ENCODE measurements around the gene SSH2.

DNA sequence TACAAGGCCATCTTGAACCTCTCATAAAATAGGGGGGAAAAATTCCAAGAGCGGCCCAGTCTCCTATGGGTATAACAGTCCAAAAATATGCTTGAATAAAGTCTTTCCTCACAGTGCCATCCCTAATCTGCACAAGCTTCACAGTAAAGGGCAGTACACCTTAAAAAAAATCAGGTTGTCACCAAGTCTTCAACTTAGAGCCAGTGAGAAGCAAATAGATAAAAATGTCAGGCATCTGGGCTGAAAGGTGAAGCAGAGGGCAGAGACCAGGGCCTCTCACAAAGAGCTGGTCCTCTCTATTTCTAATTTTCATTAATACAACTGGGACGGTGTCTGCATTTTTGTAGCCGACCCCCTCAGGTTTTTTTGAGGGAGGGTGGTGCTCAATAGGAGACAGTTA lies 82.9 kb downstream of the SSH2 start:
- TF ChIP-seq, protein P1, sequence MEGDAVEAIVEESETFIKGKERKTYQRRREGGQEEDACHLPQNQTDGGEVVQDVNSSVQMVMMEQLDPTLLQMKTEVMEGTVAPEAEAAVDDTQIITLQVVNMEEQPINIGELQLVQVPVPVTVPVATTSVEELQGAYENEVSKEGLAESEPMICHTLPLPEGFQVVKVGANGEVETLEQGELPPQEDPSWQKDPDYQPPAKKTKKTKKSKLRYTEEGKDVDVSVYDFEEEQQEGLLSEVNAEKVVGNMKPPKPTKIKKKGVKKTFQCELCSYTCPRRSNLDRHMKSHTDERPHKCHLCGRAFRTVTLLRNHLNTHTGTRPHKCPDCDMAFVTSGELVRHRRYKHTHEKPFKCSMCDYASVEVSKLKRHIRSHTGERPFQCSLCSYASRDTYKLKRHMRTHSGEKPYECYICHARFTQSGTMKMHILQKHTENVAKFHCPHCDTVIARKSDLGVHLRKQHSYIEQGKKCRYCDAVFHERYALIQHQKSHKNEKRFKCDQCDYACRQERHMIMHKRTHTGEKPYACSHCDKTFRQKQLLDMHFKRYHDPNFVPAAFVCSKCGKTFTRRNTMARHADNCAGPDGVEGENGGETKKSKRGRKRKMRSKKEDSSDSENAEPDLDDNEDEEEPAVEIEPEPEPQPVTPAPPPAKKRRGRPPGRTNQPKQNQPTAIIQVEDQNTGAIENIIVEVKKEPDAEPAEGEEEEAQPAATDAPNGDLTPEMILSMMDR (IDR thresholded peaks at IDR 0.05) = no peak
- TF ChIP-seq POLR2A (IDR thresholded peaks at IDR 0.05; ENCODE audit: low read depth) = no peak
